IPS-18a (cell line): ENCODE data around the gene THADA.
"Not testable (repeated sequence)": the region's sequence is repeated elsewhere in the genome, so short reads cannot be mapped to it uniquely, and the experiment has no call there.

Source experiments
- H3K27ac ChIP-seq: one replicate; pipeline ENCODE4 v1.5.1; 2013; ENCODE audit warnings: low read length
- H3K27me3 ChIP-seq: one replicate; pipeline ENCODE4 v1.6.1; 2013; ENCODE audit warnings: mild to moderate bottlenecking, low read length; ENCODE audit not compliant: control insufficient read depth, insufficient read depth
- H3K36me3 ChIP-seq: one replicate; pipeline ENCODE4 v1.6.1; 2013; ENCODE audit warnings: low read depth, low read length; ENCODE audit not compliant: control insufficient read depth
- H3K4me1 ChIP-seq: one replicate; pipeline ENCODE4 v1.6.1; 2013; ENCODE audit warnings: low read depth, low read length; ENCODE audit not compliant: control insufficient read depth
- H3K4me3 ChIP-seq: one replicate; pipeline ENCODE4 v1.5.1; 2013; ENCODE audit warnings: low read length
- H3K9ac ChIP-seq: one replicate; pipeline ENCODE4 v1.6.1; 2013; ENCODE audit warnings: mild to moderate bottlenecking, low read length, moderate library complexity
- H3K9me3 ChIP-seq: one replicate; pipeline ENCODE4 v1.6.1; 2013; ENCODE audit warnings: low read depth, low read length; ENCODE audit not compliant: control insufficient read depth

THADA gene

GRCh38 chr2:43446755-43447154 lies 149.1 kb downstream of the THADA start:
- H3K4me1 ChIP-seq: peaks cover 39% of the 10 kb centered on the region
- H3K27ac ChIP-seq, H3K27me3 ChIP-seq, H3K9ac ChIP-seq, H3K36me3 ChIP-seq, H3K4me3 ChIP-seq, H3K9me3 ChIP-seq: not testable (repeated sequence)

GRCh38 chr2:43445781-43446180 lies 150.1 kb downstream of the THADA start:
- Histone ChIP-seq H3K36me3 (no peaks in the 10 kb centered on the region), H3K4me1 (peaks cover 39% of the 10 kb centered on the region), H3K9me3 (no peaks in the 10 kb centered on the region), H3K27ac (no peak overlapping the region), H3K4me3 (no peak overlapping the region), H3K27me3 (no peaks in the 10 kb centered on the region), H3K9ac (no peak overlapping the region)

GRCh38 chr2:43444989-43445645 lies 150.7 kb downstream of the THADA start:
- Histone ChIP-seq H3K9ac (no peak overlapping the region), H3K4me3 (no peak overlapping the region), H3K27me3 (no peaks in the 10 kb centered on the region), H3K4me1 (peaks cover 39% of the 10 kb centered on the region), H3K36me3 (no peaks in the 10 kb centered on the region), H3K9me3 (no peaks in the 10 kb centered on the region), H3K27ac (no peak overlapping the region)

GRCh38 chr2:43443282-43443681 lies 152.6 kb downstream of the THADA start:
- Histone ChIP-seq H3K27ac (no peak overlapping the region), H3K4me1 (peaks cover 28% of the 10 kb centered on the region), H3K27me3 (no peaks in the 10 kb centered on the region), H3K9me3 (no peaks in the 10 kb centered on the region), H3K36me3 (no peaks in the 10 kb centered on the region), H3K4me3 (no peak overlapping the region), H3K9ac (no peak overlapping the region)

GRCh38 chr2:43441195-43441594 lies 154.6 kb downstream of the THADA start:
- Histone ChIP-seq H3K4me3 (no peak overlapping the region), H3K4me1 (peaks cover 23% of the 10 kb centered on the region), H3K9ac (no peak overlapping the region), H3K36me3 (no peaks in the 10 kb centered on the region), H3K27me3 (no peaks in the 10 kb centered on the region), H3K9me3 (no peaks in the 10 kb centered on the region), H3K27ac (no peak overlapping the region)

- no peaks in the 10 kb centered on the region for H3K36me3 ChIP-seq
- H3K4me3 ChIP-seq: no peak overlapping the region
- no peak overlapping the region for H3K27ac ChIP-seq
- no peaks in the 10 kb centered on the region for H3K9me3 ChIP-seq
- H3K9ac ChIP-seq: no peak overlapping the region
- H3K4me1 ChIP-seq: peaks cover 6% of the 10 kb centered on the region
- no peaks in the 10 kb centered on the region for H3K27me3 ChIP-seq
These were observed 156.8 kb downstream of the THADA start for GRCh38 chr2:43438858-43439655.

- H3K27ac ChIP-seq: no peak overlapping the region
- no peaks in the 10 kb centered on the region for H3K27me3 ChIP-seq
- no peak overlapping the region for H3K4me3 ChIP-seq
- H3K4me1 ChIP-seq: no peaks in the 10 kb centered on the region
- H3K9me3 ChIP-seq: no peaks in the 10 kb centered on the region
- H3K9ac ChIP-seq: no peak overlapping the region
- H3K36me3 ChIP-seq: no peaks in the 10 kb centered on the region
These were observed 157.5 kb downstream of the THADA start for GRCh38 chr2:43438342-43438741.

GRCh38 chr2:43437363-43437762 lies 158.5 kb downstream of the THADA start:
- H3K9ac ChIP-seq: no peak overlapping the region
- H3K9me3 ChIP-seq: no peaks in the 10 kb centered on the region
- no peaks in the 10 kb centered on the region for H3K4me1 ChIP-seq
- no peak overlapping the region for H3K4me3 ChIP-seq
- no peaks in the 10 kb centered on the region for H3K36me3 ChIP-seq
- no peaks in the 10 kb centered on the region for H3K27me3 ChIP-seq
- no peak overlapping the region for H3K27ac ChIP-seq

GRCh38 chr2:43436431-43436830 lies 159.4 kb downstream of the THADA start:
- Histone ChIP-seq H3K36me3 (no peaks in the 10 kb centered on the region), H3K9ac (no peak overlapping the region)

GRCh38 chr2:43435746-43436145 lies 160.1 kb downstream of the THADA start:
- no peaks in the 10 kb centered on the region for H3K4me1 ChIP-seq
- no peak overlapping the region for H3K9ac ChIP-seq
- no peak overlapping the region for H3K27ac ChIP-seq
- H3K9me3 ChIP-seq: no peaks in the 10 kb centered on the region
- H3K4me3 ChIP-seq: no peak overlapping the region
- H3K36me3 ChIP-seq: no peaks in the 10 kb centered on the region
- no peaks in the 10 kb centered on the region for H3K27me3 ChIP-seq

More at GRCh38 chr2:43436431-43436830, 159.4 kb downstream of the THADA start:
- H3K27ac ChIP-seq: no peak overlapping the region
- H3K9me3 ChIP-seq: no peaks in the 10 kb centered on the region
- no peaks in the 10 kb centered on the region for H3K27me3 ChIP-seq
- no peak overlapping the region for H3K4me3 ChIP-seq
- H3K4me1 ChIP-seq: no peaks in the 10 kb centered on the region

- Histone ChIP-seq H3K4me3 (no peak overlapping the region), H3K27ac (no peak overlapping the region), H3K36me3 (no peaks in the 10 kb centered on the region), H3K27me3 (no peaks in the 10 kb centered on the region), H3K4me1 (no peaks in the 10 kb centered on the region), H3K9ac (no peak overlapping the region), H3K9me3 (no peaks in the 10 kb centered on the region)
These were observed 165.3 kb downstream of the THADA start for GRCh38 chr2:43430489-43430888.

GRCh38 chr2:43429369-43429768 lies 166.5 kb downstream of the THADA start:
- Histone ChIP-seq H3K9ac (no peak overlapping the region), H3K9me3 (no peaks in the 10 kb centered on the region), H3K4me1 (no peaks in the 10 kb centered on the region), H3K27ac (no peak overlapping the region), H3K27me3 (no peaks in the 10 kb centered on the region), H3K36me3 (no peaks in the 10 kb centered on the region), H3K4me3 (no peak overlapping the region)
